ENCODE data around the gene POU2F2.

The POU2F2 gene

DNA sequence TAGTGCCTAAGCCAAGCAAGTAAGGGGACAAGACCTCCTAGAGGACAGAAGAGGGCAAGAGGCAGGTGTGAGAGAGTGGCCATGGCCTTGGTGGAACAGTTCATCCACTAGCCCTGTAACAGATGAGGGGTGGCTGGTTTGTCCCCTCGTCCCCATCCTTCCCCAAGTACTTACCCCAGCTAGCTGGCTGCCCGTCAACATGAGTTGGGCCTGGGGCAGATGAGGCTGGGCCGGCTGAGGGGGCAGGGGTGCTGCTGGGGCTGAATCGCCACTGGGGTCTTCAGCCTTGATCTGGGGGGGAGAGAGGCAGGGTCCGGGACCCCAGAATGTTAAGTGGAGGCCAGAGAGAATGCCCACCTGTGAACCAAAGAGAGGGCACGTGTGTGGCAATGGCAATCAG is 15.2 kb downstream of the POU2F2 start:
- no peak for DNase-seq (ENCODE audit: low read depth)
- TF ChIP-seq CTCF (IDR thresholded peaks at IDR 0.05; ENCODE audit: insufficient read depth, low read depth, low read length, missing control alignments) = no peak
- no peak overlapping the region for H3K4me3 ChIP-seq (ENCODE audit: low read depth, low read length)

GRCh38 chr19:42116308-42117075 is 15.8 kb downstream of the POU2F2 start:
- H3K4me3 ChIP-seq (ENCODE audit: low read depth, low read length) = no peak overlapping the region
- no peak for DNase-seq (ENCODE audit: low read depth)
- peak; percentile 39 for TF ChIP-seq CTCF (IDR thresholded peaks at IDR 0.05; ENCODE audit: insufficient read depth, low read depth, low read length, missing control alignments)

GRCh38 chr19:42115705-42116104 is 16.5 kb downstream of the POU2F2 start:
- H3K4me3 ChIP-seq (ENCODE audit: low read depth, low read length) = no peak overlapping the region
- DNase-seq (ENCODE audit: low read depth) = no peak
- no peak for TF ChIP-seq CTCF (IDR thresholded peaks at IDR 0.05; ENCODE audit: insufficient read depth, low read depth, low read length, missing control alignments)

DNA sequence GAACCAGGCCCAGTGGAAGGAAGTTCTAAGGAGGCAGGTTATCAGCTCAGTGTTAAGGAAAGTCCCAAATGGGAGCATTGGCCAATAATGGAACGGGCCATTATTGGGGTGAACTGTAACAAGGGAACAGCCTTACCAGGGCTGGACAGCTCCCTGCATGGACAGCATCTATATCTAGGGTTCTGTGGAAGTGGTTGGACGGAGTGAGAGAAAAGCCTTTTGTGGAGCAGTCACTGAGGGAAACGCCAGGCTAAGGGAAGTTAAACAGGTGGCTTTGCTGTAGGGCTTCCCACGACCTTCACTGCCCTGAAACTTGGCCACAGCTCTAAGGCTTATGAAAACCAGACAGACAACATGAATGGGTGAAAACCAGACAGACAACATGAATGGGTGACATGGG is 17.0 kb downstream of the POU2F2 start:
- no peak overlapping the region for H3K4me3 ChIP-seq (ENCODE audit: low read depth, low read length)
- TF ChIP-seq CTCF (IDR thresholded peaks at IDR 0.05; ENCODE audit: insufficient read depth, low read depth, low read length, missing control alignments) = no peak
- DNase-seq (ENCODE audit: low read depth) = no peak

DNA sequence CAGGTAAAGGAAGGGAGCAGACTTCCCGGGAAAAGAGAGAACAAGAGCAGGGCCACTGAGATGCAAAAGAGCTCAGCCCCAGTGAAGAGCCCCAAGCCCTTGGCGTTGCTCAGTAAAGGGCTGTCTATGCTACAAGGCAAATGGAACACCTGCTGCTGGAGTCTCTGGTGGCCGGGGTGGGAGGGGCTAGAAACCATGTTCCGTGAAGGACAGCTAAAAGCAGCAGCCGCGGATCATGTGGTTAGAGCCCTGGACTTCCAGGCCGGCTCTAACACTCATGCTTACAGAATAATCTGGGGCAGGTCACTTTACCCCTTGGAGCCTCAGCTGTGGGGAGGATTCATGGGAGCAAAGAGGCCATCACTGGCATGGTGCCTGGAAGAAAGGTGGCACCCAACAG is 17.8 kb downstream of the POU2F2 start:
- no peak for TF ChIP-seq CTCF (IDR thresholded peaks at IDR 0.05; ENCODE audit: insufficient read depth, low read depth, low read length, missing control alignments)
- peak overlapping the region; percentile 3; the same call in 1 of the 2 replicates for H3K4me3 ChIP-seq (ENCODE audit: low read depth, low read length)
- peak; percentile 85 for DNase-seq (ENCODE audit: low read depth)

DNA sequence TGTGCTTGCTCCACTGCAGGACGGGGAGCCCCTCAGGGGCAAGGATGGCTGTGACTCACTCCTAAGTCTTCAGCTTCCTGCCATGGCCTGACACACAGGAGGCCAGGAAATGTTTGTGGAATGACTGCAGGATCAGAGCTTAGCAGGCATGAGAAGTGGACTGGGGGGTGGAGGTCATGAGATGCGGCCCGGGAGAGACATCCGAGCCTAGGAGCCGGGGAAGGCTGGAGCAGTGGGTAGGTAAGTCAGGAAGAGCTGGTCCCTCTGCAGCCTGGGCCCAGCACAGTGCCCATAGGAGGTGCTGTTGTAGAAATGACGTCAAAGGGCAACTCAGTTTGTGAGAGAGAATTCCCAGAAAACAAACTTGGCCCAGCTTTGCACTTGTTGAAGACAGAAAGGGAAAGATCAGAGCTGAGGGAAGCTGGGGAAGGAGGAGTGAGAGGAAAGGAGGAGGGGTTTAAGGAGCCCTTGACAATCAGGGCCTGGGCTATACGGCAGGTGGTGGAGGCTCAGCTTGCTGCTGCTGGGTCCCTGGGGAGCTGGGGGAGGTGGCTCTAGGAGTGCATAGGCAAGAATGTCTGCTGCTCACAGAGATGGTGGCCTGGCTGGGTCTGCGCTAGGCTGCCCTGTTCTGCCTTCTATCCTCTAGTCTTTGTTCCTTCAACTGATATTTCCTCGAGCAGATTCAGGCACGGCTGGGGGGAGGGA is 18.5 kb downstream of the POU2F2 start:
- peak; percentile 85 for DNase-seq (ENCODE audit: low read depth)
- peak overlapping the region; percentile 3; the same call in 1 of the 2 replicates for H3K4me3 ChIP-seq (ENCODE audit: low read depth, low read length)
- TF ChIP-seq CTCF (IDR thresholded peaks at IDR 0.05; ENCODE audit: insufficient read depth, low read depth, low read length, missing control alignments) = peak; percentile 15
